K562 (cell line): ENCODE results near the gene ERCC2. TPM values are rescaled to one million over a fixed set of nuclear protein-coding genes. Genes with fewer than 3 reads are reported as not detected.

Experiments used
- ATAC-seq: fragments of 200-7000 bp; cut with Tn5 transposase; 3 replicates; pipeline ENCODE4 v1.9.1; 2020; ENCODE audit warnings: moderate library complexity
- BruUV-seq: library from RNA; stranded (reverse); fragments of 400-500 nt; replicated peaks from 2 replicates; lab custom pipeline; 2021; lab: Mats Ljungman, UMichigan
- CTCF ChIA-PET: fragments of 300-600 bp; formaldehyde crosslinking; extraction: SDS; loops from one replicate; lab custom pipeline; 2021; ENCODE audit warnings: low intra/inter-chr PET ratio; lab: Yijun Ruan, JAX
- POLR2A ChIA-PET: fragments of 300-600, 350-650 bp; sonication (Branson Sonifier 250); formaldehyde crosslinking; extraction: SDS; loops from one replicate; lab custom pipeline; 2021; ENCODE audit warnings: antibody characterized with exemption, inconsistent platforms; lab: Yijun Ruan, JAX
- DNase-seq, 4 experiments: peaks; one replicate each; pipeline versions ENCODE4 v3.0.0 to v3.0.0-alpha.2; 2011 to 2018; ENCODE audit warnings: low spot score in 3 of 4, mixed read lengths in 3 of 4; ENCODE audit errors: extremely low read depth in 1 of 4
- FAIRE-seq: peaks from 2 replicates; lab custom pipeline; 2011; peaks lifted over from hg19 to GRCh38; lab: Jason Lieb, UNC
- H2AFZ ChIP-seq: 2 replicates; pipeline ENCODE4 v1.6.0; 2011; ENCODE audit warnings: low read depth, low read length, control low read depth, inconsistent platforms
- H3K27ac ChIP-seq: fragments of 200-600 bp; 3 replicates; pipeline ENCODE4 v1.8.0; 2011; ENCODE audit warnings: low read depth, mild to moderate bottlenecking, control low read depth, inconsistent platforms, low read length, moderate library complexity, mixed read lengths; ENCODE audit errors: extremely low read depth
- H3K27me3 ChIP-seq, 2 experiments: fragments of 300-600 bp in 1 of 2; 2 replicates in 1 of 2; 3 replicates in 1 of 2; pipeline versions ENCODE4 v1.6.0 to v1.8.0; 2011; ENCODE audit warnings: inconsistent platforms in 2 of 2, low read length in 2 of 2, mild to moderate bottlenecking in 1 of 2, mixed read lengths in 1 of 2, moderate library complexity in 1 of 2; ENCODE audit not compliant: control insufficient read depth in 2 of 2, insufficient read depth in 2 of 2
- H3K36me3 ChIP-seq: fragments of 300-600 bp; 3 replicates; pipeline ENCODE4 v1.8.0; 2011; ENCODE audit warnings: mild to moderate bottlenecking, low read length, inconsistent platforms; ENCODE audit not compliant: control insufficient read depth, insufficient read depth
- H3K4me1 ChIP-seq, 2 experiments: fragments of 200-600 bp in 1 of 2; replicated peaks in 1 of 2; 2 replicates in 1 of 2; 3 replicates in 1 of 2; pipeline versions ENCODE4 v1.5.1 to v1.8.0; 2011; ENCODE audit warnings: inconsistent platforms in 2 of 2, low read length in 2 of 2, mild to moderate bottlenecking in 1 of 2, mixed read lengths in 1 of 2, moderate library complexity in 1 of 2; ENCODE audit not compliant: control insufficient read depth in 2 of 2, insufficient read depth in 2 of 2
- H3K4me2 ChIP-seq: 2 replicates; pipeline ENCODE4 v1.6.1; 2011; ENCODE audit warnings: low read length, control low read depth, inconsistent platforms, mixed read lengths; ENCODE audit not compliant: insufficient read depth
- H3K4me3 ChIP-seq: fragments of 200-600 bp; sonication (generic), shearing (Covaris generic); 2 replicates; pipeline ENCODE4 v1.5.1; 2016; ENCODE audit warnings: control low read depth, inconsistent platforms
- H3K79me2 ChIP-seq: fragments of 200-600 bp; 3 replicates; pipeline ENCODE4 v1.8.0; 2011; ENCODE audit warnings: low read length, inconsistent platforms; ENCODE audit not compliant: control insufficient read depth, insufficient read depth
- H3K9ac ChIP-seq, 2 experiments: 2 replicates each; pipeline versions ENCODE4 v1.6.0 to v1.6.1; 2011; ENCODE audit warnings: low read depth in 2 of 2, low read length in 2 of 2, control low read depth in 1 of 2, inconsistent platforms in 1 of 2, mild to moderate bottlenecking in 1 of 2, mixed read lengths in 1 of 2; ENCODE audit not compliant: insufficient read depth in 1 of 2
- H3K9me1 ChIP-seq: one replicate; pipeline ENCODE4 v1.6.0; 2011; ENCODE audit warnings: inconsistent platforms, mild to moderate bottlenecking, low read length, moderate library complexity; ENCODE audit not compliant: control insufficient read depth, insufficient read depth
- H3K9me3 ChIP-seq: replicated peaks from 2 replicates; pipeline ENCODE4 v1.5.1; 2011; ENCODE audit warnings: low read depth, low read length, inconsistent platforms; ENCODE audit not compliant: control insufficient read depth, insufficient read depth
- H4K20me1 ChIP-seq: replicated peaks from 2 replicates; pipeline ENCODE4 v1.6.1; 2011; ENCODE audit warnings: low read length, inconsistent platforms, mixed read lengths; ENCODE audit not compliant: control insufficient read depth, insufficient read depth
- ADNP ChIP-seq: fragments of 200-800 bp; sonication (Bioruptor generic); IDR thresholded peaks from 2 replicates; pipeline ENCODE4 v1.6.1; 2016; ENCODE audit warnings: missing genetic modification characterization, missing compliant biosample characterization
- BCOR ChIP-seq: fragments of 450-650 bp; IDR thresholded peaks from 2 replicates; pipeline ENCODE4 v1.6.1; 2016
- KDM1A ChIP-seq, 2 experiments: fragments of 450-650 bp; IDR thresholded peaks; 2 replicates each; pipeline ENCODE4 v1.6.1; 2016; ENCODE audit warnings: mild to moderate bottlenecking in 2 of 2
- MGA ChIP-seq: fragments of 450-650 bp; IDR thresholded peaks from 2 replicates; pipeline ENCODE4 v1.6.1; 2016; ENCODE audit warnings: mild to moderate bottlenecking, moderate library complexity
- PRMT5 ChIP-seq: sonication (generic); formaldehyde crosslinking; IDR thresholded peaks from 2 replicates; pipeline ENCODE4 v1.5.0; 2020; ENCODE audit warnings: missing genetic modification reagents
- SMARCE1 ChIP-seq: fragments of 450-650 bp; IDR thresholded peaks from 2 replicates; pipeline ENCODE4 v1.7.1; 2016; ENCODE audit warnings: mild to moderate bottlenecking
- TAF15 ChIP-seq: fragments of 200-400 bp; formaldehyde crosslinking; IDR thresholded peaks from 2 replicates; pipeline ENCODE4 v1.6.1; 2017; ENCODE audit warnings: mild to moderate bottlenecking, low read depth, low read length, moderate library complexity
- ZFP36 ChIP-seq: fragments of 150-350 bp; IDR thresholded peaks from 2 replicates; pipeline ENCODE4 v1.6.1; 2018; ENCODE audit warnings: low read length, low read depth; ENCODE audit not compliant: partially characterized antibody
- WGBS: fragments of 100-300 bp; shearing (Covaris generic); methylation state at CpG from one replicate; pipeline ENCODE4 v1.1.6; 2016; ENCODE audit warnings: low coverage, mixed read lengths; ENCODE audit not compliant: insufficient coverage; ENCODE audit errors: missing lambda C conversion rate; 5-methylcytosine and 5-hydroxymethylcytosine counted together
- in situ Hi-C: fragments of 300-500 bp; cut with MboI; formaldehyde crosslinking; loops from 4 replicates; pipeline ENCODE4 v1.15.0; 2018; ENCODE audit warnings: inconsistent platforms, mixed read lengths
- intact Hi-C: fragments of 100-400 bp; cut with micrococcal nuclease; formaldehyde crosslinking; loops from 2 replicates; pipeline ENCODE4 v1.14.2; 2022
- polyA plus RNA-seq, 8 experiments: library from polyadenylated mRNA; depleted of rRNA in 4 of 8; stranded (reverse) in 5 of 8; unstranded in 3 of 8; fragments of >200 nt; fragmentation: Nextera tagmentation in 2 of 8; fragmentation: Illumina TruSeq in 1 of 8; extraction: Ambion mirVana in 2 of 8; extraction: Trizol in 1 of 8; gene quantifications; 2 replicates each; pipeline versions ENCODE4 v1.2.1 to v1.2.3, GENCODE V29; 2011 to 2014; ENCODE audit warnings: inconsistent platforms in 1 of 8, missing spikeins in 1 of 8
- total RNA-seq, 7 experiments: library from RNA; depleted of rRNA in 6 of 7; stranded (reverse); fragments of >200 nt in 6 of 7; fragmentation: Illumina TruSeq in 2 of 7; extraction: Trizol in 2 of 7; gene quantifications; 2 replicates each; pipeline versions ENCODE4 v1.2.1 to v1.2.3, GENCODE V29; 2011 to 2021; ENCODE audit warnings: low replicate concordance in 1 of 7

The ERCC2 gene
- total and polyA plus RNA-seq, 9 of the 15 experiments (the other 6 are each of a cell fraction or from before 2014, with no cell fraction given) = 2.2 to 55.9 (median 23.4) TPM

DNA sequence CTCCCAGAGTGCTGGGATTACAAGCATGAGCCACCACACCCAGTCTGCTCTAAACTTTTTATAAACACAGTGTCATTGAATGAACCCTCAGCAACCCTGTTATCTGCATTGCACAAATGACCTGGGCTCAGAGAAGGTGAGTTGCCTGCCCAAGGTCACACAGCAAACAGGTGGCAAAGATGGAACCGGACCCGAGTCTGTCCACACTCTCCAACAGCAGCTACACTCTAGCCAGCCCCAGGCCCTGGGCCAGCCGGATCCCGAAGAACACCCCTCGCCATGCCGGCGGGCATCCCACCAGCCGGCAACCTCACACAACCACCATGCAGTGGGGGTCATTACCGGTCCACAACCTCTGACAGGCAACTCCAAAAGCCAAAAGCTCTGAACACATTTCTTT, 14.5 kb downstream of the ERCC2 start:
- H3K9me1 ChIP-seq = no peaks in the 10 kb centered on the region
- no peak overlapping the region for H3K27ac ChIP-seq
- ChIA-PET CTCF (interaction anchor here (0.5 kb wide), 1 partner anchor 108 kb away, joined by 3 read pairs; no protein-coding TSS in a partner anchor), POLR2A (interaction anchor here (0.6 kb wide), 1 partner anchor 93 kb away, joined by 3 read pairs; no protein-coding TSS in a partner anchor)
- FAIRE-seq (no peak), ATAC-seq (no peak), DNase-seq (no peak)
- H2AFZ ChIP-seq = no peak overlapping the region
- no peak overlapping the region for H3K4me2 ChIP-seq
- no TSS peak for BruUV-seq
- peaks cover 0 to 31% of the 10 kb centered on the region in 2 experiments; a peak in 2 of 5 replicates for H3K4me1 ChIP-seq
- H3K79me2 ChIP-seq = no peaks in the 10 kb centered on the region
- WGBS = 95% methylated on average over 9 of the region's 9 CpGs
- intact Hi-C loops = no loop called here
- H4K20me1 ChIP-seq = no peaks in the 10 kb centered on the region; the same call in 1 of the 2 replicates
- no peaks in the 10 kb centered on the region for H3K27me3 ChIP-seq
- no peak overlapping the region for H3K9ac ChIP-seq
- H3K36me3 ChIP-seq = peaks cover 83% of the 10 kb centered on the region; the same call in 2 of the 3 replicates
- H3K9me3 ChIP-seq = no peaks in the 10 kb centered on the region
- H3K4me3 ChIP-seq = no peak overlapping the region
- in situ Hi-C loops = no loop called here
- TF ChIP-seq SMARCE1 (no peak), BCOR (peak; percentile 86), MGA (no peak), TAF15 (no peak), ZFP36 (peak; percentile 76), PRMT5 (CRISPR knock-in tag) (no peak), KDM1A (IDR thresholded peaks at IDR 0.05) (peak; percentile 25 to 45; a peak in 2 of 4 replicates), ADNP (tag) (peak; percentile 72; the same call in 1 of the 2 replicates)
